Measurements from ENCODE around the gene VARS2. TPM values are rescaled to one million over a fixed set of nuclear protein-coding genes. Genes with fewer than 3 reads are reported as not detected.
"Not testable (repeated sequence)": the region's sequence is repeated elsewhere in the genome, so short reads cannot be mapped to it uniquely, and the experiment has no call there.

The VARS2 gene
- total and polyA plus RNA-seq, 4 donors, result 9.4 to 23.3 (median 16.3) TPM

DNA sequence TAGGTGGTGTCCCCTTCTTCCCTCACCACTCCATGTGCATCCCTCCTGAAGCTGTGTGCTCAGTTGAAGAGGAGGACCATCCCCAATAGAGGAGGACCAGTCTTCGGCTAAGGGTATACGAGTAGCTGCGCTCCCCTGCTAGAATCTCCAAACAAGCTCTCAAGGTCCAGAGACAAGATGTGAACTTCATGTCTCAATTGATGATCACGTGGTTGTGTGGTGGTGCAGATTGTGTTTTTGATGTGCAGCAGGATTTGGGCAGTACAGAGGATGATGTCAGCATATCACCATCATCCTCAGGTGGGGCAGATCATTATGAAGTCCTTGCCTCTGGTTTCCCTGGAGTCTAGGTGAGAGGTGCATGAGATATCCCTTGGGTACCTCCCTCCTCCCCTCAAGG lies 49.7 kb upstream of the VARS2 start:
- no peak overlapping the region for H3K9ac ChIP-seq (ENCODE audit: low read depth in 1 of 2, low read length in 2 of 2)
- H3K9me3 ChIP-seq (ENCODE audit: control insufficient read depth in 4 of 4, low read length in 3 of 4), result no peaks in the 10 kb centered on the region
- no peak overlapping the region for H3K27ac ChIP-seq (ENCODE audit: low read depth in 1 of 2, low read length in 2 of 2)
- H3K4me1 ChIP-seq (ENCODE audit: control insufficient read depth in 4 of 4, insufficient read depth in 4 of 4, low read length in 3 of 4), result no peaks in the 10 kb centered on the region
- H3K4me3 ChIP-seq (ENCODE audit: low read depth in 1 of 3, low read length in 3 of 3), result no peak overlapping the region
- 92% methylated on average over 4 of the region's 4 CpGs for WGBS
- TF ChIP-seq, protein P1, sequence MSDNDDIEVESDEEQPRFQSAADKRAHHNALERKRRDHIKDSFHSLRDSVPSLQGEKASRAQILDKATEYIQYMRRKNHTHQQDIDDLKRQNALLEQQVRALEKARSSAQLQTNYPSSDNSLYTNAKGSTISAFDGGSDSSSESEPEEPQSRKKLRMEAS (IDR thresholded peaks at IDR 0.05), result no peak
- no peak for TF ChIP-seq FOXA1 (IDR thresholded peaks at IDR 0.05)
- no peak for TF ChIP-seq GABPA (IDR thresholded peaks at IDR 0.05 in 1 of 2, conservative IDR thresholded peaks at IDR 0.05 in 1 of 2)
- no peak for TF ChIP-seq RXRA (IDR thresholded peaks at IDR 0.05)
- no peak for TF ChIP-seq HNF4G (IDR thresholded peaks at IDR 0.05)
- no peak for TF ChIP-seq TAF1 (conservative IDR thresholded peaks at IDR 0.05)
- no peak for TF ChIP-seq EGR1 (IDR thresholded peaks at IDR 0.05; ENCODE audit: low read depth in 2 of 2)
- TF ChIP-seq, protein P2, sequence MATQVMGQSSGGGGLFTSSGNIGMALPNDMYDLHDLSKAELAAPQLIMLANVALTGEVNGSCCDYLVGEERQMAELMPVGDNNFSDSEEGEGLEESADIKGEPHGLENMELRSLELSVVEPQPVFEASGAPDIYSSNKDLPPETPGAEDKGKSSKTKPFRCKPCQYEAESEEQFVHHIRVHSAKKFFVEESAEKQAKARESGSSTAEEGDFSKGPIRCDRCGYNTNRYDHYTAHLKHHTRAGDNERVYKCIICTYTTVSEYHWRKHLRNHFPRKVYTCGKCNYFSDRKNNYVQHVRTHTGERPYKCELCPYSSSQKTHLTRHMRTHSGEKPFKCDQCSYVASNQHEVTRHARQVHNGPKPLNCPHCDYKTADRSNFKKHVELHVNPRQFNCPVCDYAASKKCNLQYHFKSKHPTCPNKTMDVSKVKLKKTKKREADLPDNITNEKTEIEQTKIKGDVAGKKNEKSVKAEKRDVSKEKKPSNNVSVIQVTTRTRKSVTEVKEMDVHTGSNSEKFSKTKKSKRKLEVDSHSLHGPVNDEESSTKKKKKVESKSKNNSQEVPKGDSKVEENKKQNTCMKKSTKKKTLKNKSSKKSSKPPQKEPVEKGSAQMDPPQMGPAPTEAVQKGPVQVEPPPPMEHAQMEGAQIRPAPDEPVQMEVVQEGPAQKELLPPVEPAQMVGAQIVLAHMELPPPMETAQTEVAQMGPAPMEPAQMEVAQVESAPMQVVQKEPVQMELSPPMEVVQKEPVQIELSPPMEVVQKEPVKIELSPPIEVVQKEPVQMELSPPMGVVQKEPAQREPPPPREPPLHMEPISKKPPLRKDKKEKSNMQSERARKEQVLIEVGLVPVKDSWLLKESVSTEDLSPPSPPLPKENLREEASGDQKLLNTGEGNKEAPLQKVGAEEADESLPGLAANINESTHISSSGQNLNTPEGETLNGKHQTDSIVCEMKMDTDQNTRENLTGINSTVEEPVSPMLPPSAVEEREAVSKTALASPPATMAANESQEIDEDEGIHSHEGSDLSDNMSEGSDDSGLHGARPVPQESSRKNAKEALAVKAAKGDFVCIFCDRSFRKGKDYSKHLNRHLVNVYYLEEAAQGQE (IDR thresholded peaks at IDR 0.05), result no peak
- no peak for TF ChIP-seq YY1 (IDR thresholded peaks at IDR 0.05)
- TF ChIP-seq JUND (IDR thresholded peaks at IDR 0.05), result no peak
- no peak for TF ChIP-seq FOXA2 (IDR thresholded peaks at IDR 0.05)
- TF ChIP-seq, protein P3, sequence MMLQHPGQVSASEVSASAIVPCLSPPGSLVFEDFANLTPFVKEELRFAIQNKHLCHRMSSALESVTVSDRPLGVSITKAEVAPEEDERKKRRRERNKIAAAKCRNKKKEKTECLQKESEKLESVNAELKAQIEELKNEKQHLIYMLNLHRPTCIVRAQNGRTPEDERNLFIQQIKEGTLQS (IDR thresholded peaks at IDR 0.05), result no peak
- H3K27me3 ChIP-seq (ENCODE audit: control insufficient read depth in 4 of 4, insufficient read depth in 4 of 4, low read length in 3 of 4), result no peaks in the 10 kb centered on the region
- H3K36me3 ChIP-seq (ENCODE audit: control insufficient read depth in 4 of 4, insufficient read depth in 3 of 4, low read depth in 1 of 4, low read length in 3 of 4), result no peaks in the 10 kb centered on the region
- no peak for DNase-seq (ENCODE audit: low spot score)

DNA sequence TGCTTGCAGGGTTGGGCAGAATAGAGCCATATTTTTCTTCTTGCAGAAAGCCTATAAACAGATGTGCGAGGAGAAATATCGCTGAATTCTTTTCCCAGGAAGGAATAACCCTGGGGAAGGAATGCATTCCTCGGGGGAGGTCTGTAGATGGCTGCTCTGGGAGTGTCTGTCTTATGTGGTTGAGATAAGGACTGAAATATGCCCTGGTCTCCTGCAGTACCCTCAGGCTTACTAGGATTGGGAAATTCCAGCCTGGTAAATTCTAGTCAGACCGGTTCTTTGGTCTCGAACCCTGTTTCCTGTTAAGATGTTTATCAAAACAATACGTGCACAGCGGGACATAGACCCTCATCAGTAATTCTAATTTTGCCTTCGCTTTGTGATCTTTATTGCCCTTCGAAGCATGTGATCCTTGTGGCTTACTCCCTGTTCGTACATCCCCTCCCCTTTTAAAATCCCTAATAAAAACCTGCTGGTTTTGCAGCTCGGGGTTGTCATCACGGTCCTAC lies 44.7 kb upstream of the VARS2 start:
- not testable (repeated sequence) for DNase-seq (ENCODE audit: low spot score); H3K4me1 ChIP-seq (ENCODE audit: control insufficient read depth in 4 of 4, insufficient read depth in 4 of 4, low read length in 3 of 4); H3K4me3 ChIP-seq (ENCODE audit: low read depth in 1 of 3, low read length in 3 of 3); H3K27me3 ChIP-seq (ENCODE audit: control insufficient read depth in 4 of 4, insufficient read depth in 4 of 4, low read length in 3 of 4); H3K9me3 ChIP-seq (ENCODE audit: control insufficient read depth in 4 of 4, low read length in 3 of 4); H3K36me3 ChIP-seq (ENCODE audit: control insufficient read depth in 4 of 4, insufficient read depth in 3 of 4, low read depth in 1 of 4, low read length in 3 of 4); H3K27ac ChIP-seq (ENCODE audit: low read depth in 1 of 2, low read length in 2 of 2); H3K9ac ChIP-seq (ENCODE audit: low read depth in 1 of 2, low read length in 2 of 2)
- 91% methylated on average over 12 of the region's 12 CpGs for WGBS

DNA sequence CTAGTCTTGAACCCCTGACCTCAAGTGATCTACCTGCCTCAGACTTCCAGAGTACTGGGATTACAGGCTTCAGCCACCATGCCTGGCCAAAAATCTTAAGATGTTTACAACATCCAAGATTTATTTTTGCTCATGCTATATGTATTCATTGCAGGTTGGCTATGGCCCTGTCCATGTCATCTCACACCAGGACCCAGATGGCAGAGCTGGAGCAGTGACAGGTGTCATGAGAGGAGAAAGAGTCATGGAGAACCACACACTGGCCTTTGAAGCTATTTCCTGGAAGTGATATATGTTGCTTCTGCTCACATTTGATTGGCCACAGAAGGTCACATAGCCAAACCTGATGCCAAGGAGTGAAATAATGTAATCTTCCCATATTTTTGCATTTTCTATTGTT lies 43.5 kb upstream of the VARS2 start:
- no peak for DNase-seq (ENCODE audit: low spot score)
- Histone ChIP-seq H3K27me3 (ENCODE audit: control insufficient read depth in 4 of 4, insufficient read depth in 4 of 4, low read length in 3 of 4) (no peaks in the 10 kb centered on the region), H3K9ac (ENCODE audit: low read depth in 1 of 2, low read length in 2 of 2) (no peak overlapping the region), H3K27ac (ENCODE audit: low read depth in 1 of 2, low read length in 2 of 2) (no peak overlapping the region), H3K9me3 (ENCODE audit: control insufficient read depth in 4 of 4, low read length in 3 of 4) (no peaks in the 10 kb centered on the region), H3K4me3 (ENCODE audit: low read depth in 1 of 3, low read length in 3 of 3) (no peak overlapping the region), H3K4me1 (ENCODE audit: control insufficient read depth in 4 of 4, insufficient read depth in 4 of 4, low read length in 3 of 4) (no peaks in the 10 kb centered on the region), H3K36me3 (ENCODE audit: control insufficient read depth in 4 of 4, insufficient read depth in 3 of 4, low read depth in 1 of 4, low read length in 3 of 4) (no peaks in the 10 kb centered on the region)
- TF ChIP-seq RAD21 (IDR thresholded peaks at IDR 0.05), result no peak
